CD4-positive, alpha-beta T cell treated with Interleukin-6 for 4 hours (primary cell): ENCODE results near the gene SOCS3.

Experiments used
- DNase-seq: peaks from one replicate; pipeline ENCODE4 v3.0.0-alpha.2; 2020; ENCODE audit warnings: mixed read lengths

Gene SOCS3, protein sequence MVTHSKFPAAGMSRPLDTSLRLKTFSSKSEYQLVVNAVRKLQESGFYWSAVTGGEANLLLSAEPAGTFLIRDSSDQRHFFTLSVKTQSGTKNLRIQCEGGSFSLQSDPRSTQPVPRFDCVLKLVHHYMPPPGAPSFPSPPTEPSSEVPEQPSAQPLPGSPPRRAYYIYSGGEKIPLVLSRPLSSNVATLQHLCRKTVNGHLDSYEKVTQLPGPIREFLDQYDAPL

DNA sequence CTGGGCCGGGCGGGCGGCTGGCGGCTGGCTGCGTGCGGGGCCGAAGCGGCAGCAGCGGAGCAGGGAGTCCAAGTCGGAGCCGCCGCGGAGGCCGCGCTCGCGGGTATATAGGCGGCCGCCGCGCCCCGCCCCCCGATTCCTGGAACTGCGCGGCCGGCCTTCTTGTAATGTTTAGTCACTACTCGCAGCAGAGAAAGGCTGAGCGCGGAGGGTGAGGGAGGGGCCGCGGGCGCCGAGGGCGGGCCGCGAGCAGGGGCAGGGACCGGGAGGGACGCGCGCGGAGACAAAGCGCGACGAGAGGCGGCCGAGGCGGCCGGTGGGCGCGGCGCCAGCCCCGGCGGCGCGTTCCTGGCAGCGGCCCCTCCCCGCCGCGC lies at the start of gene SOCS3:
TSS of gene SOCS3 (minus strand) at position 81 of the 374 bp plus-strand sequence. CDS start 982 bp downstream, outside the sequence.
- peak; percentile 98 for DNase-seq

DNA sequence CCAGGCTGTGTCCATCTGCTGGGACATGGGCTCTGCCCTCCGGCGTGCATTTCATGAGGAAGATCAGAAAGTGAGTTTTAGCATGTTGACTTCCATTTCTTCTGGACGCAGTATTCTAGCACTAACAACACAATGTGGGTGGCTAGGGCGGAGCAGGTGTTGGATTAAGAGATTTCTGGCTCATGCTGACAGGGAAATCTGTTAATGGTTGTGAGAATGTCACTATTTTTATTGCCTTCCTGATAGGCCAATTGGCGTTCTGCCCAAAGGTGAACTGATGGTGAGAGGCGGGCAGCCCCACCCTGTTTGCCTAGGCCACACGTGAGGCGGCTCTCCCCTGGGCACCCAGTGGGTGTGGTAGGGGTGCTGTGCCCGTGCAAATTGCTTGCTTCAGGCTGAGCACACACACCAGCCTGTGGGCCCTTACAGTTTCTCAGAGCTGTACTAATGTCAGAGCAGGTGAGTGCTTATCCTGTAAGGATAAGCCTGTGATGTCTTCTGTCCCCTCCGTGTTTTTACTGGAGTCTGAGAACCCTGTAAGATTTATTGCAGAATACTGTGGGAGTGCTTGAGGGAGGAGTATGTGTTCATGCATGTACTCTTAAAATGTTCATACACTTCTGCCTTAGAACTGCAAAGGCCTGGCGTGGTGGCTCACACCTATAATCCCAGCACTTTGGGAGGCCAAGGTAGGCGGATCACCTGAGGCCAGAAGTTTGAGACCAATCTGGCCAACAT lies 49.5 kb upstream of the SOCS3 start:
- no peak for DNase-seq

DNA sequence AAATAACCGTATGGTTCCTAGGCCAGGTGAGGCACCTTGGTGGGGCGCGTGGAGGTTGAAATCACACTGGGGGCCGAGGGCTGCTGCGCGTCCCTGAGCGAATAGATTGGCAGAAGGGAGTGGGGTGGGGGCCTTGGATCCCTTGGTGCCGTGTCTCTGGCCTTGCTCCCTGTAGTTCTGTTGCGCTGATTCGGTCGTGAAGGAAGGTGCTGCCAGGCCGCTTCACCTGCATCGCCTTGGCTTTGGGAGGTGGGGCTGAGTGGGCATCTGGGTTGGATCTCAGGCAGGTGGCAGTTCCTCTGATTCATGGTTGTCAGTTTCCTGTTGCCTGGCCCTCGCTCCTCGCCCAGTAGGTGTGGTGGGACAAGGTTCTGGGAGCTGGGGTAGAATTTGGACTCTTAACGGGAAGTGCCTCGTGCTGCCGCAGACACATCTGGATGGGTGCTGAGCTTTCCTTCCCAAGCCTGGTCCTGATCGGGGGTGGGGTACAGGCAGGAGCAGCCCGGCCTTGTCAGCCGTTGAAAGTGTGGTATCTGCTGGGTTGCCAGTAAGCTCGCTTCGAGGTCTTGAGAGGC lies 48.7 kb upstream of the SOCS3 start:
- no peak for DNase-seq

DNA sequence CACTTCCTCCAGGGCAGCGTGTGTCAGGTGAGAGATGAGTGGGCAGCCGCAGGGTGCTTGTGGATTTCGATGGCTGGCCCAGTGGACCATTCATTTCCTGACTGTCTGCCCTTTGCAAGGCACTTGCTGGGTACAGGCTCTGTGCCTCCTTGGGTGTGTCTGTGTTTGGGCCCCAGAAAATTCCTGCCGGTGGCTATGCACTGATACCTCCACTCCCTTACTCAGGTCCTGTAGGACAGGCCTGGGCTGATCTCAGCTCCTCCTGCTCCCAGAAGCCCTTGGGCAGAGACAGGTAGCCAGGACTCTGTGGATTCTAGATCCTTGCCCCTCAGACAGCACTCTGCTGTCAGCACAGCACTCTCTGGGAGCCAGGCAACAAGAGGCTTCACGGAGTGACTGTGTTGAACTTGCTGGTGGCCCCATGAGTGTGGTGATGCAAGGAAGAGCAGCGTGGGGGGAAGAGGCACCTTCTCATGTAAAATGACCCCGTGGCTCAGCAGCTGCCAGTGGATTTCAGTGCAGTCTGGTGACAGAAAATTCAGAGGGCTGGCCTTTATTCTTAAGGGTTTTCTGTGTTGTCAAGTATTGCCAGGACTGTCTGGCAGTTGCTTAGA lies 47.6 kb upstream of the SOCS3 start:
- no peak for DNase-seq

DNA sequence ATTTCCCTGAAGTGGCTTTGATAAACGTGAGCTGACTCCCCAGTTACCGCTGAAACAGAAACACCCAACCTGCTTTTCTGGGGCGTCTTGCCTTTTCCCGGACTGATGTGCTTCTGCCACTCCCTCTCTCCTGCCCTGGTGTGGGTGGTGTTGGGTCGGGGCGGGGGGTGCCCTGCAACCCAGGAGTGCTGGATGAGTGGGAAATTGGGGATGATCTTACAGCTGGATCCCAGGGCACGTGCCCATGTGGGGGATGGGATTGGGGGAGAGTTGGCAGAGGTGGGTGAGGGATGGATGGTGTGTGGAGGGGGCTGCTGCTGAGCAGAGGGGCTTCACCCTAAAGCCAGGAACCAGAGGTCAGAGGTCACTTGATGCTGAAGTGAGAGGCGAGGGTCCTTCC lies 47.0 kb upstream of the SOCS3 start:
- DNase-seq: no peak

DNA sequence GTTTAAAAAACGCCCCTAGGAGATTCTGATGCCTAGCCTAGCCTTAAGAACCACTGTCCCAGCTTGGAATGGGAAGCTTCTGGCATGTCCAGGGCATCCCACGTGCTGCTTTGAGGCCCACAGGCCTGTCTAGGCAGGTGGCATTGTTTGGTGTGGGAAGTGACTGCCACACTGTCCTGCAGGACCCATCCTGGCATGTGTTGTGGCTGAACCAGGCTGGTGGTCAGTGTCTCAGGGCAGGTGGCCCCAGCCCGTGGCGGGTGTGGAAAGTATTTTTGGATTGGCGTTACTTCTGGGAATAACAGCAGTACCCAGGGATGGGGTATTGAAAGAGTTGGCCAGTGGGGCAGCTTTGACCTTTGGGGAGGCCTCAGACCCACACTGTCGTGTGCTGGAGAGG lies 46.5 kb upstream of the SOCS3 start:
- no peak for DNase-seq

DNA sequence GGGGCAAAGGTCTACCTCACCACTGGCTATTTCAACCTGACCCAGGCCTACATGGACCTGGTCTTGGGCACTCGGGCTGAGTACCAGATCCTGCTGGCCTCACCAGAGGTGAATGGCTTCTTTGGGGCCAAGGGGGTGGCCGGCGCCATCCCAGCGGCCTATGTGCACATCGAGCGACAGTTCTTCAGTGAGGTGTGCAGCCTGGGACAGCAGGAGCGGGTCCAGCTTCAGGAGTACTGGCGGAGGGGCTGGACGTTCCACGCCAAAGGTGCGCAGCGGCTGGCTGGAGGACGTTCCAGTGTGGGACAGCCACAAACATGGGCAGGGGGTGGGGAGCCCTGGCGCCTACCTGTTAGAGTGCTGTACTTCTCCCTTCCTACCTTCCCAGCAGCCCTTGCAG lies 43.9 kb upstream of the SOCS3 start:
- no peak for DNase-seq

DNA sequence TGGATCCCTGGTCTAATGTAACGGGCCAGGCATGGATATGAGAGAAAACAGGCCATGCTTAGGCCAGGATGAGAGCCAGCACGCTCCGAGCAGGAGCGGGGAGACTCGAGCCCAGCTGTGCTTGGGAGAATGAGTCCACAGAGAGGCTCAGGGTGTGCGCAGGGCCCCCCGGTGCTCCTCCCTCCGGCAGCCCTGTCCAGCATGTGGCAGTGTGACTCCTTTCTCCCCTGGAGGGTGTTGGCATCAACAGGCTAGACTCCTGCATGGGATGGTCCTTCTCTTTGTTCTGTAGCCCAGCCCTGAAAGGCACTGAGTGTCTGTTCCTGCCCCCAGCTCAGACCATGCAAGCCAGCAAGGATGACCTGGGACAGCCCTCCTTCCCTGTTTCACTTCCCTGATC lies 42.0 kb upstream of the SOCS3 start:
- DNase-seq: no peak

DNA sequence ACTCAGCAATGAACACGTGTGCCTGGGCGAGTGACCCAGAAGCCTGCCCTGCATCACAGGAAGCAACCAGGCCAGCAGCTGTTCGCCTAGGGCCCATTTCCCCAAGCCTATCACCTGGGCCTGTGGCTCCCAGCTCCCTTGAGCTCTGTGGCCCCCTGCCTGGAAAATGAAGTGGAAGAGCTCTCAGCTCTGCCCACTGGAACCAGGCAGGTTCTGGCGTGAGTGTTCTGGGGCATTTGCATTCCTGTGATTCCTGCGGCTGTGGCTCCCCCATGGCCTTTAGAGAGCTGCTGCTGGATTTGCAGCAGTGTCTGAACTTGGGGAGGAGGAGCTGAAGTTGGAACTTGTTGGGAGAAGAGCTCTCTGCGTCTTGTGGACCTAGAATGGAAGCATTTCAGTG lies 41.4 kb upstream of the SOCS3 start:
- DNase-seq: no peak

DNA sequence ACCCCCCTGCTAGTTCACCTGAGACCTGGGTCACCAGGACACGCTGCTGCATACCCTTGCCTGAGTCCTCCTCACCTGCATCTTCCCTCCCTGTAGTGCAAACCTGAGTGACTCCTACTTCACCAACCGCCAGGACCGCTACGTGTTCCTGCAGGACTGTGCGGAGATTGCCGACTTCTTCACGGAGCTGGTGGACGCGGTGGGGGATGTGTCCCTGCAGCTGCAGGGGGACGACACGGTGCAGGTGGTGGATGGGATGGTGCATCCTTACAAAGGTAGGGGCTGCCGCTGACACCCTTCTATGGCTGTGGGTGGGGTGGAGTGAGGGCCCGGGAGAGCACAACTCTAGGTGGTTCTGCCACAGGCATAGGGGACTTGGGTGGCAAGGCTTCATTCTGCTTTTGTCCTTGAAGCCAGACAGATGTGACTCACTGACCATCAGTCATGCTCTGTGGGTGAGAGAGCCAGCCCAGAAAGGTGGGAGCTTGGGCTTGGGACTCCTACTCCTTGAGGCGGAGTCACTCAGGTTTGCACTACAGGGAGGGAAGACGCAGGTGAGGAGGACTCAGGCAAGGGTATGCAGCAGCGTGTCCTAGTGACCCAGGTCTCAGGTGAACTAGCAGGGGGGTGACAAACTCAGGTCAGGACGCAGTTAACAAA lies 40.8 kb upstream of the SOCS3 start:
- DNase-seq: no peak

DNA sequence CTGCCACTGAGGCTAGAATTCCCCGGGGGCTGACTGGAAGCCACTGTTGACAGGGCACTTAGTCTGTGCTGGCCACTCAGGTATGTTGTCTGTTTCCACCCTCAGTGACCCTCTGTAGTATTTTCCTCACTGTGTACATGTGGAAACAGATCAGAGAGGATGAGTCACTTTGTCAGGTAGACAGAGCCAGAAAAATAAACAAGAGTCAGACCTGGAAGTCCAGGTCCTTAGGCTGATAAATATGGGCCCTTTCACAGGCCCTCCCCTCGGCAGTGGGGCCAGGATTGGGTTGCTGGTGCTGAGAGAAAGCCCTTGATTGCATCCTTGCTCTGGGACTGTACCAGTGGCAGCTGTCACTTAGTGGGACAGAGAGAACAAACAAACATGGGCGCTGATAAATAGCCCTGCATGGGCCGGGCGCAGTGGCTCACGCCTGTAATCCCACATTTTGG lies 39.8 kb upstream of the SOCS3 start:
- no peak for DNase-seq

DNA sequence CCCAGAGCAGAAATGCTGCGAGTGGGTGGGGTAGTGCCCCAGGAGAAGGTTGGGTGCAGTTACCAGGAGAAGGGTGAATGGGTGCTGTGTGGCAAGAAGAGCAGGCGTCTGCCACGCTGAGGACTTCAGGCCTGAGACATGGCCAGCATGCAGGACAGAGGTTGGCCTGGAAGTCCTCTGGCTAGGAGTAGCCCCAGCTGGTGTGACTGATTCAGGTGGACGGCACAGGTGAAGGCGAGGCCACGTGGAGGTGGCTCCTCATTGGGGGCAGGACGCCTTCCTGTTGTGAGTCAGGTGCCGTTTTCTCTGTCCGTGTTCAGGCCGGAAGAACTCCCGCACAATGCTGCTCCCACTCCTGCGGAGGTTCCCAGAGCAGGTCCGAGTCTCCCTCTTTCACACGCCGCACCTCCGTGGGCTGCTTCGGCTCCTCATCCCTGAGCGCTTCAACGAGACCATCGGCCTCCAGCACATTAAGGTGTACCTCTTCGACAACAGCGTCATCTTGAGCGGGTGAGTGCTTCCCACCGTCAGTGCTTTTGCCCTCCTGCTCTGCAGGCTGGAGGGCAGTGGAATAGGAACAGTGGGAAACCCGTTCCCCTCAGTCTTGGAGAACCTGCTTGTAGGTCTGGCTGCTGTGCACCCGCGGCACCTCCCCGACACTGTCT lies 39.3 kb upstream of the SOCS3 start:
- no peak for DNase-seq

DNA sequence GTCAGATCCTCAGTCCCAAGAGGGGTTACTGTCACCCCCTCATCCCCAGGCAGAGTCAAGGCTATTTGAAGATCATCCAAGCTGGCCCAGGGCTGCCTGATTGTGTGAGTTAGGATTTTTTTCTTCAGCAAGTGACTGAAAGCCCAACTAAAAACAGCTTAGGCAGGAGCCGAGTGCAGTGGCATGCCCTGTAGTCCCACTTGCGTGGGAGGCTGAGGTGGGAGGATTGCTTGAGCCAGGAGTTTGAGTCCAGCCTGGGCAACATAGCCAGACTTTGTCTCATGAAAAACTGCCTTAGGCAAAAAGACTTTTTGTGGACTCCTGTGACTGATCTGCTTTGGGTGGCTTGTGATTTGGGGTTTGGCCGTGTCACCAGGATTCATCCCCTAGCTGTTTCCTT lies 38.5 kb upstream of the SOCS3 start:
- DNase-seq: no peak

DNA sequence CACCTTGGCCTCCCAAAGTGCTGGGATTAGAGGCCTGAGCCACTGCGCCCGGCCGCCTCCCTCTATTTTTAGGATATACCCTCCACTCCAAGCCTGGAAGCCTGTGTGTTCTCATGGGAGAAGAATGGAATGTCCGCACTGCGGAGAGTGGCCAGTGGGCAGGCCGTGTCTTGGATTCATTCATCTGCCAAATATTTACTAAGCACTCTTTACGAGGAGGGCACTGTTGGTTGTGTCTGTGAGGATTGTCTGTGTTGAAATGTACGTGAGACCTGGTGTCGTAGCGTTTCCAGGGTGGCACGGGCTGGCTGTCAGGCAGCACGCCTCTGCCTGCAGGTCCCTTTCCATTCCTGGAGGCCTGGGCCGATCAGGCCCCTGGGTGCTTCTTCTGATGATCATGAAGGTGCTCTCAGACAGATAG lies 37.8 kb upstream of the SOCS3 start:
- DNase-seq: no peak

DNA sequence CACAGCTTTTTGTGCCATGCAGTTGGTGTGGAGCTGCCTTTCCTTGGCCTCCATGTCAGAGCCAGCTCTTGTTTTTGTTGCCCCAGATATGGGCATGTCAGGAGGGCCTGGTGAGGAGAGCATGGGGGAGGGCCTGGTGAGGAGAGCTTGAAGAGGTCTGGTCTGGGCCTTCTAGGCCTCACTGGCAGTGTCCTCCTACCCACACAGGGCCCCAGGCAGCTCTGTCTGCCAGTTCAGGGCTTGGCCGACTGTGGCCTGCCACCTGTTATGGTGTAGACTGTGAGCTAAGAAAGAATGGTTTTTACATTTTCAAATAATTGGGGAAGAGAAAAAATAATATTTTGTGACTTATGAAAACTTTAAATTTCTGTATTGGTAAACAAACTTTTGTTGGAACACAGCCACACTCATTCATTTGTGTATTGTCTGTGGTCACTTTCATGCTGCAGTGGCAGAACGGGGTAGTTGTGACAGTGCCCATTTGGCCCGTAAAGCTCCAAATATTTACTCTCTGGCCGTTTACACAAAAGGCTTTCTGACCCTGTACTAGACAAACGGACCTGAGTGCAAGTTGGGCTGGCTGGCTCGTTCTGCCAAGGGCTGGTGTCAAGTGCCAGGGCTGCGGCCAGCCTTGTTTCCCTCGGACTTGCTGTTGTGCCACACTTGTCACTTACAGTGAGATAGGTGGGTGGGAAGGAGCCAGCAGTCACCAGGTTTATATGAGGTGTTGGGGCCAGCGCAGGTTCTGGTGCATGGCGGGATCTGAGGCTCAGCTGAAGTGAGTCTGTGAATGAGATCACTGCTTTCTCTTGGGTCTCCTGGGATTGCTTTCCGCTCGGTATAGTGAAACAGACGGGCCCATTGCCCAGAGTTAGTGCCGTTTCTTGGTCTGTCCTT lies 36.8 kb upstream of the SOCS3 start:
- DNase-seq: no peak

DNA sequence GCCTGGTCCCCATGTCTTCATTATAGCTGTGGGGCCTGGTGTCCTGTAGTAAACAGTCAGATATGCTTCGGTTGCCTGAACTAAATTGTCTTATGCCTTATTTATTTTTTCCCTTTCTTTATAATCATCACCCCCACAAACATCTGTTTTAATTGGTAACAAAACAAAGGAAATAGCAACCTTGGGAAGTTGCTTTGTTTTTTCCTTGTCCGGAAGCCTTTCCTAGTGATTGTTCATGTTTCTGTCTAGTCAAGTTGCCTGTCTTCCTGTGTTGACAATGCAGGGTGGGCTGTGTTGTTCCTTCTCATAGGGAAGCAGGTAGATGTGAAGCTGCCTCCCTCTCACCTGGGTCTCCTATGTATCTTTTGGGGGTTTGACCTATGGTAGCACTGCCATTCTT lies 35.3 kb upstream of the SOCS3 start:
- DNase-seq: no peak

DNA sequence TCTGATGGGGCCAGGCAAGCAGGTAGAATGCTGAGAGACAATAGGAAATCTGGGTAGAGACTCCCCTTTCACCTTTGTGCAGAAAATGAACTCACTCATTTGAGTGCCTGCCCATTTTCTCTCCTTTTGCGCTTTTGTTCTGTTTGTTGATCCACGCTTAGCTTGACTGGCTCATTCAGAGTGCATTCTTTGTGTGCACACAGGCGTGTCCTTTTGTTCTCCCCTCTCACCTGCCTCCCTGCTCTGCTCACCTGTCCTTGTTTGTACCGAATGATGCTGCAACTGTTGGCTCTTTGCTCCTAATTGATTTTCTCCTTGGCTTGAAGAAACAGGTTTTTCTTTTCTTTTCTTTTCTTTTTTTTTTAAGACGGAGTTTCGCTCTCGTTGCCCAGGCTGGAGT lies 34.3 kb upstream of the SOCS3 start:
- no peak for DNase-seq

DNA sequence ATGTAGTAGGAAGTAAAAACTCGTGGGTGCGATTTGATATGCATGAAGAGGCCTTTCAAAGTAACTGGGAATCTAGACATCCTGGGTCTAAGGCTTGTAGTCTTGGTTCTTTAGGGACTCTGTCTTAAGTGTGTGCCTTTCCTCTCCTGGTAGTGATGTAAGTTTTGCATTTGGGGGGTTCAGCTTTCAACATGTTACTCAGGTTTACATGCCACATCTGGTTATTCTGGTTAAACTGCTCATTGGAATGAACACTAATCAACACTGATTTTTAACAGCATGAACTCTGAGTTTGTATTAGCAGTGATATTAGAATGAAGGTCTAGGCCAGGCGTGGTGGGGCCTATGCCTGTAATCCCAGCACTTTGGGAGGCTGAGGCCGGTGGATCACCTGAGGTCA lies 33.7 kb upstream of the SOCS3 start:
- no peak for DNase-seq

DNA sequence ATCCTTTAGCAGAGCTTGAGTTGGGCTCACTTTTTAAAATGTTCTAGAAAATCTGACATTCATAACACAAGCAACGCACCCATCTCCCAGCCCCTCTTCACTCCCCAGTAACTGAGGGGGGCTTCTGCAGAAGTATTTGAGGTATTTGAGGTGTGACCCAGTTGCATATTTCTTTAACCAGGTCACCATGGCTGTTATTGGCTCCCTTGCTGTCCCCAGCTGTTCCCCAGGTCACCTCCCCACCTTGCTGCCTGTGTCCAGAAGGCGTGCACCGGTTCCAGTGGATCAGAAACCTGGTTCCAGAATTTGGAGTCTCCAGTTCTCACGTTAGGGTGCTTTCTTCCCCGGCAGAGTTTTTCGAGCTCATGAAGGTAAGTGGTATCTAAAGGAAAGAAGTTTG lies 32.4 kb upstream of the SOCS3 start:
- DNase-seq: no peak

DNA sequence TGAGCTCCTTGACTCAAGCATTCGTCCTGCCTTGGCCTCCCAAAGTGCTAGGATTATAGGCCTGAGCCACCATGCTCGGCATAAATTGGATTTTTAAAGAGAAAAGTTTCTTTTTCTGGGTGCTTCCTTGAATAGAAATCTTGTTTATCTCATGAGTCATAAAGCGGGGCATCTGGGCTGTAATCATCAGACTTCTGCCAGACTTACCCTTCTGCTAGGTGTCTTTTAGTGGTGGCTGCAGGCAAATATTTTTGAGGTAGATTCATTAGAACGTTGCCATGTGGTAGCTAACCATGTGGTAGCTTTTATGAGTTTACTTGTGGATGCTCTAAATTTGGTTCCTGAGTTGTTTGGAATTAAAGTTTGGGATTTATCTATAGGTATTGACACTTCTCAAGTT lies 32.0 kb upstream of the SOCS3 start:
- no peak for DNase-seq

DNA sequence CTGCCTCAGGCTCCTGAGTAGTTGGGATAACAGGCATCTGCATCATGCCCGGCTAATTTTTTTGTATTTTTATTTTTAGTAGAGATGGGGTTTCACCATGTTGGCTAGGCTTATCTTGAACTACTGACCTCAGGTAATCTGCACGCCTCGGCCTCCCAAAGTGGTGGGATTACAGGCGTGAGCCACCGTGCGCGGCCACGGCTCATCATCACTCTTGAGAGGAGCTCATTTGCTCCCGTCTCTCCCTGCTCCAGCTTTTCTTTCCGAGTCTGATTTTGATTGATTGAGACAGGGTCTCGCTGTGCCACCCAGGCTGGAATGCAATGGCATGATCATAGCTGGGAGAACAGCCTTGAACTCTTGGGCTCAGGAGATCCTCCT lies 31.2 kb upstream of the SOCS3 start:
- no peak for DNase-seq
